Measurements from ENCODE around the gene GNA12. TPM values are rescaled to one million over a fixed set of nuclear protein-coding genes. Genes with fewer than 3 reads are reported as not detected.

GNA12 gene
- total and polyA plus RNA-seq, 8 donors = 2.0 to 54.6 (median 22.0) TPM

- Histone ChIP-seq H3K36me3 (no peaks in the 10 kb centered on the region), H3K27me3 (no peaks in the 10 kb centered on the region), H3K9me3 (no peaks in the 10 kb centered on the region), H3K4me3 (no peak overlapping the region), H3K27ac (no peak overlapping the region), H3K4me1 (peaks cover 16 to 60% (median 31%) of the 10 kb centered on the region in 4 donors)
- no peak for TF ChIP-seq POLR2A (IDR thresholded peaks at IDR 0.05)
- TF ChIP-seq EP300 (IDR thresholded peaks at IDR 0.05) = no peak
- TF ChIP-seq POLR2AphosphoS5 (IDR thresholded peaks at IDR 0.05) = no peak
- no peak for TF ChIP-seq CTCF (IDR thresholded peaks at IDR 0.05)
- DNase-seq = no peak
- 90 to 94% (median 94%) methylated on average over 5 of the region's 5 CpGs for WGBS, 5 donors
- intact Hi-C loops (cut with DNase I; ENCODE audit: low total_unique reads) = no loop called here
These were observed 37.5 kb downstream of the GNA12 start for GRCh38 chr7:2806571-2806970.

- H3K4me3 ChIP-seq = no peak overlapping the region
- no peaks in the 10 kb centered on the region for H3K36me3 ChIP-seq
- peaks cover 7 to 58% (median 36%) of the 10 kb centered on the region in 4 donors for H3K4me1 ChIP-seq
- no peak for DNase-seq
- intact Hi-C loops (cut with DNase I; ENCODE audit: low total_unique reads) = no loop called here
- no peak for TF ChIP-seq EP300 (IDR thresholded peaks at IDR 0.05)
- TF ChIP-seq CTCF (IDR thresholded peaks at IDR 0.05) = no peak
- TF ChIP-seq POLR2AphosphoS5 (IDR thresholded peaks at IDR 0.05) = no peak
- no peak for TF ChIP-seq POLR2A (IDR thresholded peaks at IDR 0.05)
- H3K27ac ChIP-seq = no peak overlapping the region
- no peaks in the 10 kb centered on the region for H3K27me3 ChIP-seq
- no peaks in the 10 kb centered on the region for H3K9me3 ChIP-seq
- 91 to 95% (median 93%) methylated on average over 18 of the region's 18 CpGs for WGBS, 5 donors
These were observed 38.7 kb downstream of the GNA12 start for GRCh38 chr7:2805213-2805944.

GRCh38 chr7:2804227-2804763, 39.8 kb downstream of the GNA12 start:
- Histone ChIP-seq H3K4me1 (peaks cover 5 to 50% (median 35%) of the 10 kb centered on the region in 4 donors), H3K27me3 (no peaks in the 10 kb centered on the region), H3K4me3 (no peak overlapping the region), H3K36me3 (no peaks in the 10 kb centered on the region), H3K27ac (no peak overlapping the region), H3K9me3 (no peaks in the 10 kb centered on the region)
- intact Hi-C loops (cut with DNase I; ENCODE audit: low total_unique reads) = no loop called here
- TF ChIP-seq EP300 (IDR thresholded peaks at IDR 0.05) (no peak), POLR2A (IDR thresholded peaks at IDR 0.05) (no peak), POLR2AphosphoS5 (IDR thresholded peaks at IDR 0.05) (no peak), CTCF (IDR thresholded peaks at IDR 0.05) (no peak)
- WGBS, 5 donors = 84 to 94% (median 89%) methylated on average over 6 of the region's 6 CpGs
- DNase-seq = no peak

- 84 to 93% (median 89%) methylated on average over 4 of the region's 4 CpGs for WGBS, 5 donors
- DNase-seq = no peak
- Histone ChIP-seq H3K27me3 (no peaks in the 10 kb centered on the region), H3K9me3 (no peaks in the 10 kb centered on the region), H3K36me3 (no peaks in the 10 kb centered on the region), H3K4me3 (no peak overlapping the region), H3K27ac (peak overlapping the region in 1 of 5 donors; percentile 39), H3K4me1 (peaks cover 5 to 50% (median 32%) of the 10 kb centered on the region in 4 donors)
- TF ChIP-seq EP300 (IDR thresholded peaks at IDR 0.05) (no peak), CTCF (IDR thresholded peaks at IDR 0.05) (no peak), POLR2A (IDR thresholded peaks at IDR 0.05) (no peak), POLR2AphosphoS5 (IDR thresholded peaks at IDR 0.05) (no peak)
- intact Hi-C loops (cut with DNase I; ENCODE audit: low total_unique reads) = no loop called here
These were observed 40.4 kb downstream of the GNA12 start for GRCh38 chr7:2803755-2804154.

All from stomach (tissue), 9 donors.